Kidney (tissue), 14 donors: Measurements from ENCODE around the gene MYO10. TPM values are rescaled to one million over a fixed set of nuclear protein-coding genes. Genes with fewer than 3 reads are reported as not detected.

ENCODE experiments used
- DNase-seq, 5 donors: peaks; one replicate each; pipeline ENCODE4 v3.0.0-alpha.2; 2013 to 2020
- FAIRE-seq: peaks from 2 replicates; lab custom pipeline; 2012; peaks lifted over from hg19 to GRCh38; lab: Jason Lieb, UNC
- H3K27ac ChIP-seq, 2 donors: one replicate each; pipeline ENCODE4 v1.7.0; 2013; ENCODE audit warnings: low read depth in 2 of 2, low read length in 2 of 2, inconsistent platforms in 1 of 2
- H3K27me3 ChIP-seq: one replicate; pipeline ENCODE4 v1.7.1; 2013; ENCODE audit warnings: low read length, inconsistent platforms; ENCODE audit not compliant: control insufficient read depth, insufficient read depth
- H3K36me3 ChIP-seq, 3 donors: one replicate each; pipeline versions ENCODE4 v1.7.0 to v1.7.1; 2013; ENCODE audit warnings: low read length in 3 of 3, control low read depth in 1 of 3, inconsistent platforms in 1 of 3; ENCODE audit not compliant: insufficient read depth in 3 of 3, control insufficient read depth in 2 of 3
- H3K4me1 ChIP-seq, 3 donors: one replicate each; pipeline versions ENCODE4 v1.7.0 to v1.7.1; 2013; ENCODE audit warnings: low read length in 3 of 3, inconsistent platforms in 1 of 3, low read depth in 1 of 3; ENCODE audit not compliant: control insufficient read depth in 2 of 3, insufficient read depth in 2 of 3
- H3K4me3 ChIP-seq, 3 donors: one replicate each; pipeline versions ENCODE4 v1.7.0 to v1.8.1; 2013; ENCODE audit warnings: low read length in 3 of 3, control low read depth in 1 of 3, inconsistent platforms in 1 of 3
- H3K9ac ChIP-seq, 3 donors: one replicate each; pipeline versions ENCODE4 v1.7.0 to v1.7.1; 2013; ENCODE audit warnings: low read length in 3 of 3, control low read depth in 1 of 3, inconsistent platforms in 1 of 3
- H3K9me3 ChIP-seq, 3 donors: one replicate each; pipeline versions ENCODE4 v1.7.0 to v1.7.1; 2013; ENCODE audit warnings: low read length in 3 of 3, control low read depth in 1 of 3, inconsistent platforms in 1 of 3; ENCODE audit not compliant: control insufficient read depth in 2 of 3, insufficient read depth in 1 of 3
- intact Hi-C: fragments of 100-400 bp; cut with DNase I; formaldehyde crosslinking; loops from one replicate; pipeline ENCODE4 v1.11.1; 2022
- polyA plus RNA-seq: library from polyadenylated mRNA; stranded (reverse); fragments of 350-450 nt; fragmentation: Illumina TruSeq; extraction: RNeasy Lipid Tissue Mini Kit (QIAGEN cat#74804); gene quantifications from one replicate; pipeline ENCODE4 v1.2.3, GENCODE V29; 2014; ENCODE audit warnings: low read depth, low replicate concordance; ENCODE audit not compliant: insufficient read depth
- total RNA-seq: library from RNA; stranded (reverse); fragmentation: NEBNext Ultra II Directional; extraction: Animal tissue kit (Norgen Biotek cat#: 25700); gene quantifications from one replicate; pipeline ENCODE4 v1.2.1, GENCODE V29; 2021
- TF ChIP-seq, protein P1 (sequence below): IDR thresholded peaks from 3 replicates; pipeline ENCODE4 v1.5.1; 2012; ENCODE audit warnings: mild to moderate bottlenecking, moderate library complexity, borderline replicate concordance; ENCODE audit not compliant: insufficient read depth; ENCODE audit errors: extremely low read depth
- donor health status: control.
- donor health status: control.
- donor health status: control.
- donor health status: control.
- donor health status: control.
- donor health status: DM: yes; HTN: yes; CAD: no.
- donor health status: Normal renal cell carcinoma (clear cell type).

The MYO10 gene
- total and polyA plus RNA-seq, 2 donors from 2014 or later, result 7.6 to 52.4 TPM

DNA sequence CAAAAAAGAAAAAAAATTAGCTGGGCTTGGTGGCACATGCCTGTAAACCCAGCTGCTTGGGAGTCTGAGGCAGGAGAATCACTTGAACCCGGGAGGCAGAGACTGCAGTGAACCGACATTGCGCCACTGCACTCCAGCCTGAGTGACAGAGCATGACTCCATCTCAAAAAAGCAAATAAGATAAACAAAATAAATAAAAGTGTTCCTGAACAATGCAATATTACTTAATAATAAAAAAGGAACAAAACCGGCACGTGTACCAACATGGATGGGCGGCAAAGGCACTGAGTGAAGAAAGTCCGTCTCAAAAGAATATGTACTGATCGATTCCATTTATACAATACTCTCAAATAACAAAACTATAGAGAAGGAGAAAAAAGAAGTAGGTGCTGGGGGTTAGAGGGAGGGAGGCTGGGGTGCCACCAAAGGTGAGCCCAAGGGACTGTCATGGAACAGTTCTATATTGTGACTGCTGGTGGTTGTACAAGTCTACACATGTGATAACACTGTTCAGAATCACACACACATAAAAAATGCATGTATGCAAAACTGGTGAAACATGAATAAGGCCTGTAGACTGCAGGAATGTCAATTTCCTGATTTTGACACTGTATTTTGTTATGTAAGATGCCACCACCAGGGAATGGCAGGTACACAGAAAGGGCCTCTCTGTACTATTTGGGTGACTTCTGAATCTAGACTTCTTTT is 15.8 kb downstream of the MYO10 start:
- no peaks in the 10 kb centered on the region for H3K36me3 ChIP-seq
- TF ChIP-seq, protein P1, sequence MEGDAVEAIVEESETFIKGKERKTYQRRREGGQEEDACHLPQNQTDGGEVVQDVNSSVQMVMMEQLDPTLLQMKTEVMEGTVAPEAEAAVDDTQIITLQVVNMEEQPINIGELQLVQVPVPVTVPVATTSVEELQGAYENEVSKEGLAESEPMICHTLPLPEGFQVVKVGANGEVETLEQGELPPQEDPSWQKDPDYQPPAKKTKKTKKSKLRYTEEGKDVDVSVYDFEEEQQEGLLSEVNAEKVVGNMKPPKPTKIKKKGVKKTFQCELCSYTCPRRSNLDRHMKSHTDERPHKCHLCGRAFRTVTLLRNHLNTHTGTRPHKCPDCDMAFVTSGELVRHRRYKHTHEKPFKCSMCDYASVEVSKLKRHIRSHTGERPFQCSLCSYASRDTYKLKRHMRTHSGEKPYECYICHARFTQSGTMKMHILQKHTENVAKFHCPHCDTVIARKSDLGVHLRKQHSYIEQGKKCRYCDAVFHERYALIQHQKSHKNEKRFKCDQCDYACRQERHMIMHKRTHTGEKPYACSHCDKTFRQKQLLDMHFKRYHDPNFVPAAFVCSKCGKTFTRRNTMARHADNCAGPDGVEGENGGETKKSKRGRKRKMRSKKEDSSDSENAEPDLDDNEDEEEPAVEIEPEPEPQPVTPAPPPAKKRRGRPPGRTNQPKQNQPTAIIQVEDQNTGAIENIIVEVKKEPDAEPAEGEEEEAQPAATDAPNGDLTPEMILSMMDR, result no peak
- H3K27ac ChIP-seq, result no peak overlapping the region
- intact Hi-C loops, result no loop called here
- FAIRE-seq, result no peak
- H3K27me3 ChIP-seq, result no peaks in the 10 kb centered on the region
- peaks cover 0 to 4% (median 0%) of the 10 kb centered on the region in 3 donors for H3K4me1 ChIP-seq
- no peaks in the 10 kb centered on the region for H3K9me3 ChIP-seq
- no peak overlapping the region for H3K9ac ChIP-seq
- H3K4me3 ChIP-seq, result no peak overlapping the region
- DNase-seq, result no peak

- TF ChIP-seq, protein P1, result no peak
- Histone ChIP-seq H3K27ac (no peak overlapping the region), H3K4me1 (peaks cover 0 to 4% (median 2%) of the 10 kb centered on the region in 3 donors)
These were observed 17.0 kb downstream of the MYO10 start for GRCh38 chr5:16918891-16919671.

DNA sequence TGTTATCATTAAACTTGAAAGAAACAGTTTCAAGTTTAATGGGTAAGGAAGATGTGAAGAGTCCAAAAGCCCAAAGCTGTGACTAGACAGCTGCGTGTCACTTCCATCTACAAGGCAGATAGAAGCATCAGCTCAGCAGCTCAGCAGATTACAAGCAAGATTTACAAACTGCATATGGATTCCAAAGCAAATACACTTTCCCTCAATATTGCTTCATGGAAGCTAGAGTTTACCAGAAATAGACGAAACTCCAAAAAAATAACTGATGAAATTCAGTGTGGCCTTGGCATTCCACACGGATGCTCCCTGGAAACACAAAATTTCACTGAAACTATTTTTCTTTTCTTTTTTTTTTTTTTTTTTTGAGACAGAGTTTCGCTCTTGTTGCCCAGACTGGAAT is 17.9 kb downstream of the MYO10 start:
- FAIRE-seq, result no peak
- TF ChIP-seq, protein P1, result no peak
- intact Hi-C loops, result no loop called here

More at GRCh38 chr5:16918891-16919671, 17.0 kb downstream of the MYO10 start:
- Histone ChIP-seq H3K4me3 (no peak overlapping the region), H3K9me3 (no peaks in the 10 kb centered on the region), H3K36me3 (no peaks in the 10 kb centered on the region), H3K27me3 (no peaks in the 10 kb centered on the region), H3K9ac (no peak overlapping the region)
- DNase-seq (no peak), FAIRE-seq (no peak)
- intact Hi-C loops, result no loop called here

More for the DNA sequence above, 17.9 kb downstream of the MYO10 start:
- Histone ChIP-seq H3K4me1 (peaks cover 0 to 11% (median 8%) of the 10 kb centered on the region in 3 donors), H3K27me3 (no peaks in the 10 kb centered on the region), H3K27ac (no peak overlapping the region), H3K4me3 (no peak overlapping the region), H3K9ac (no peak overlapping the region), H3K9me3 (no peaks in the 10 kb centered on the region), H3K36me3 (no peaks in the 10 kb centered on the region)
- DNase-seq, result no peak
